Transverse colon (tissue), 3 donors: ENCODE results near the gene HINT2.

Source experiments
- CTCF ChIP-seq, 5 experiments: fragments of 200-600 bp in 3 of 5; fragments of 450-650 bp in 2 of 5; sonication (generic) in 3 of 5; IDR thresholded peaks; 1 replicate in 2 of 5; 2 replicates in 3 of 5; pipeline ENCODE4 v1.5.1; 2016 to 2017; ENCODE audit warnings: antibody characterized with exemption in 5 of 5, inconsistent platforms in 3 of 5, mild to moderate bottlenecking in 2 of 5, moderate library complexity in 1 of 5
- POLR2A ChIP-seq: fragments of 450-650 bp; IDR thresholded peaks from one replicate; pipeline ENCODE4 v1.6.1; 2016; ENCODE audit warnings: antibody characterized with exemption, mild to moderate bottlenecking, moderate library complexity

GRCh38 chr9:35839926-35840325 is 25.1 kb upstream of the HINT2 start:
- TF ChIP-seq CTCF (IDR thresholded peaks at IDR 0.05) (no peak), POLR2A (no peak)
